Renal cortical epithelial cell (primary cell): ENCODE data around the gene NCAPD2. TPM values are rescaled to one million over a fixed set of nuclear protein-coding genes. Genes with fewer than 3 reads are reported as not detected.

Experiments
- DNase-seq: peaks from one replicate; pipeline ENCODE4 v3.0.0-alpha.2; 2011; ENCODE audit warnings: low read depth
- total RNA-seq: library from RNA; depleted of rRNA; stranded (reverse); fragments of >200 nt; gene quantifications from 2 replicates; pipeline ENCODE4 v1.2.3, GENCODE V29; 2014

NCAPD2 gene
- total RNA-seq, 1 donor from 2014 or later, result 28.1 TPM

GRCh38 chr12:6534945-6535696, 41.2 kb downstream of the NCAPD2 start:
- peak; percentile 35 for DNase-seq

- no peak for DNase-seq
Observed at GRCh38 chr12:6535697-6535946, 41.7 kb downstream of the NCAPD2 start.

- no peak for DNase-seq
Observed at GRCh38 chr12:6535960-6536847, 42.3 kb downstream of the NCAPD2 start.

- no peak for DNase-seq
Observed at GRCh38 chr12:6536894-6537579, 43.1 kb downstream of the NCAPD2 start.

- peak; percentile 67 for DNase-seq
Observed at GRCh38 chr12:6537580-6538419, 43.9 kb downstream of the NCAPD2 start.

GRCh38 chr12:6538420-6539313, 44.8 kb downstream of the NCAPD2 start:
- no peak for DNase-seq

DNA sequence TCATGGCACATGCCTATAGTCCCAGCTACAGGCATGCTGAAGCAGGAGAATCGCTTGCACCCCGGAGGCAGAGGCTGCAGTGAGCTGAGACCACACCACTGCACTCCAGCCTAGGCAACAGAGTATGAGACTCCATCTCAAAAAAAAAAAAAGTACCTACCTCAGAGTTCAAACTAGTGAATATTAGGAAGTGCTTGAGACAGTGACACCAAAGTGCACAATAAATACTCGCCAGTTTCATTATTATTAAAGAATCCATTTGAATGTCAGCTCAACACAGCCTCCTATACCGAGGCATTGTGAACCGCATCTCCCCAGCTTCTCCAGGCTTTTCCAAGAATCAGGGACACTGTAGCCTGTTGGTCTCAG, 45.4 kb downstream of the NCAPD2 start:
- DNase-seq, result no peak

GRCh38 chr12:6539707-6540134, 45.8 kb downstream of the NCAPD2 start:
- no peak for DNase-seq

- peak; percentile 71 for DNase-seq
Observed at GRCh38 chr12:6540181-6540877, 46.4 kb downstream of the NCAPD2 start.

- no peak for DNase-seq
Observed at GRCh38 chr12:6541371-6542165, 47.7 kb downstream of the NCAPD2 start.

DNA sequence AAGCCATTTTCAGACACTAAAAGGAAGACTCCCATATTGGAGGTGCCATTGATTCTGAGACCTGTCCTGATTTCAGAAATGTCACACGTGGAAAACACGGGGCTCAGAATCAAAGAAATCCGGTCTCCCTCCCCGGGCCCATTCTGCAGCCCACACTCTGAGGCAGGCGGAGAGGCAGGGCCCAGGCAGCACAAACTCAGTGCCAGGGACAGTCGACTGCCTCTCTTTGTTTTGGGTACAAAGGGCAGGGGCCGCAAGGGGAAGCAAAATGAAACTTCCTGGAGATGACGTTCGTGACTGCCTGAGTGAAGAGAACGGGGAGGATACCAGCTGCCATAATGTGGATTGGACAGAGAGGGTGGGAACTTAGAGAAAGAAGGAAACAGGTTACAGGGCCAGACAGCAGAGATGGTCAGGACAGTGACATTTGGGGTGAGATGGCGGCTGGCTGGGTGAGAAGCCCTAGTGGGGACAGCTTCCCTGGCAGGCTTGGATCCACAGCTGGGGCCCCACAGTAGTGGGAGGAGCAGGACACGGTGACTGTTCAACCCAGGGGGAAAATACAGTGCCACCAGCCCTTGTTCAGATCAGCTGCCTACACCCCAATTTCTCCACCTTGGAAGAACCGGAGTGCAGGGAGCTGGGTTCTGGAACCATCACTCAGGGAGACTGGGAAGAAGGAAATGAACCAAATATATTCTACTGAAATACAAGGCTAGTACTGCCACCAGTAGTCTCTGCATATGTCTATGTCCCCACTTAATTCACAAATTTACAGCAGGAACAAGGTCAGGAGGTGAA, 48.5 kb downstream of the NCAPD2 start:
- DNase-seq, result no peak

DNA sequence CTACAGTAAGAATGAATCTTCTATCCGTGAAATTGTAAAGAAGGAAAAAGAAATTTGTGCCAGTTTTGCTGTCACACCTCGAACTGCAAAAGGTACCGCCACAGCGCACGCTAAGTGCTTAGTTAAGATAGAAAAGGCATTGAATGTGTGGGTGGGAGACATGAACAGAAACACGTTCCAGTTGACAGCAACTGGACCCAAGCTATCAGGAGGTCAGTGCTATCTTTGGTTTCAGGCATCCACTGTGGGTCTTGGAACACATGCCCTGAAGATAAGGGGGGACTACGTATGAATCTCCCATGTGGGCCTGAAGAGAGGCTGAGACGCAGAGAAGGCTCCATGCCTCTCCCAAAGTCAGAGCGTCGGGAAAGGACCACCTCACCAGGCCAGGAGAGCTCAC, 52.1 kb downstream of the NCAPD2 start:
- DNase-seq, result no peak

DNA sequence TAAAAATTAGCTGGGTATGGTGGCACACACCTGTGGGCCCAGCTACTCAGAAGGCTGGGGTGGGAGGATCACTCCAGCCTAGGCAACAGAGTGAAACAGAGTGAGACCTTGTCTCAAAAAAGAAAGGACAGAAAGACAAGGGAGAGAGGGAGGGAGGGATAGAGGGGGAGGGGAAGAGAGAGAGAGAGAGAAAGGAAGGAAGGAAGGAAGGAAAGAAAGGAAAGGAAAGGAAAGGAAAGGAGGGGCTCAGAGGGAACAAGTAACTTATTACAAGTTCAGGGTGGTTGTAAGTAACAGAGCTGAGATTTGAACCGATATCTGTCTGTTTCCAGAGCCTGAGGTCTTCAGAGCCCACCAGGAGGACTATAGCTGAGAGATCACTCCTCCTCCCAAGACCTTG, 53.7 kb downstream of the NCAPD2 start:
- no peak for DNase-seq

DNA sequence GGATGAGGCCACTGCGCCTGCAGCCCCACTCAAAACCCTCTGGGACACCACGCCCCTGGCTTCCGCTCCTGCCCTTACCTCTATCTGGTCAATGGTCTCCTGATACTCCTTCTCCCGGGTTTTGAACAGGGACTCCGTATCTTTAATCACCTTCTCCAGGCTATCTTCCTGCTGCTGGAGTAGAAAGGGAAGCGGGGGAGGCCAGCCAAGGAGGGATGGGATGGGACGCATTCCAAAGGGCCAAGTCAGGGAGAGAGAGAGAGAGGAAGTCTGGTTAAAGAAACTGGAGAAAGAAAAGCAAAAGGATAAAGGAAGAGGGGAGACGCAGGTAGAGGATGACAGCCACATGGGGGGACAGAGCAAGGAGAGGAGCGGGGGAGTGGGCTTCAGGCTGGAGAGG, 54.1 kb downstream of the NCAPD2 start:
- peak; percentile 61 for DNase-seq

DNA sequence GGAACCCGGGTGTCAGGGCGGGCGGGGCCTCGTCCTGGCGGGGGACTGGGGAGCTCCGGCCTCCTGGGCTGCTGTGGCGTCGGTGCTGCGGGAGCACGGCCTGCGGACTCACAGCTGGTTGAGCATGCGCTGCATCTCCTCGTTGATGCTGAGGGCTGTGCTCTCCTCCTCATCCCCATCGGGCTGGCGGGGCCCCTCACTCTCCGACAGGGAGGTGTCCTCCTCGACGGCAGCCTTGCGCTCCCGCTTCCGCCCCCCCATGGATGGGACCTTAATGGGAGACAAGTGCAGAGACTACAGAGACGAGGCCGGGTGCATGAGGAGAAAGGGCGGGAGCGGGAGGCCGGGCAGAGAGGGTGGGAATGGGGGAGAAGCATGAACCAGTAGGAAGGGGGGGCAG, 54.7 kb downstream of the NCAPD2 start:
- no peak for DNase-seq

- peak; percentile 56 for DNase-seq
Observed at GRCh38 chr12:6548966-6549683, 55.2 kb downstream of the NCAPD2 start.

DNA sequence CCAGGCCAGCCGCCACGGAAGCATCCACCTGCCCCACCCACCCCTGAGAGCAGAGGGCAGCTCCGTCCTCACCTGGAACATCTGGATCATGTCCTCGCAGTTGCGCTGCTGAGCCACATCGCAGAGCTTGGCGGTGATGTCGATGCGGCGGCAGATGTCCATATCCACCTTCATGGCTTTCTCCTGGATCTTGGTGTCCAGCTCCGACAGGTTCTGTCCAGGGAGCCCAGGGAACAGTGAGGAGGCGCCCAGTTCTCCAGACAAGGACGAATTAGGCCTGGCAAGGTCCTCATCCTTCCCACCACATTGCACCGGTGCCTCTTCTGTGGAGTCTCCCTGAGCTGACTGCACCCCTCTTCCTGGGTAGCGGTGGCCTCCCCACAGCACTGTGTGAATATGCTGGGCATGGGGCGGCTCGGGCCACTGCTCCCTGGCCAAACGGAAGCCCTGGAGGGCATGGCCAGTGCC, 55.8 kb downstream of the NCAPD2 start:
- DNase-seq, result no peak
